WTC11 (cell line): ENCODE measurements around the gene CAV1. TPM values are rescaled to one million over a fixed set of nuclear protein-coding genes. Genes with fewer than 3 reads are reported as not detected.

Experiments
- ATAC-seq: fragments of 200-7000 bp; cut with Tn5 transposase; 2 replicates; pipeline ENCODE4 v1.10.0; 2021; ENCODE audit warnings: mild to moderate bottlenecking, moderate library complexity
- CTCF ChIA-PET: fragments of 300-600 bp; sonication (Branson Sonifier 250); formaldehyde crosslinking; loops from one replicate; lab custom pipeline; 2021; ENCODE audit warnings: antibody characterized with exemption; lab: Charles Lee
- POLR2A ChIA-PET: fragments of 350-600 bp; sonication (Branson Sonifier 250); formaldehyde crosslinking; loops from one replicate; lab custom pipeline; 2021; ENCODE audit warnings: antibody characterized with exemption; lab: Charles Lee
- DNase-seq: peaks from one replicate; pipeline ENCODE4 v3.0.0; 2021; ENCODE audit warnings: low spot score
- H3K27ac Mint-ChIP-seq: 2 replicates; pipeline ENCODE4 v1.8.0; 2021; ENCODE audit warnings: mixed read lengths
- H3K27me3 Mint-ChIP-seq: 2 replicates; pipeline ENCODE4 v1.8.0; 2021; ENCODE audit warnings: low read depth, mild to moderate bottlenecking, moderate library complexity, mixed read lengths
- H3K36me3 Mint-ChIP-seq: 2 replicates; pipeline ENCODE4 v1.8.0; 2021; ENCODE audit warnings: mixed read lengths
- H3K4me1 Mint-ChIP-seq: 2 replicates; pipeline ENCODE4 v1.8.0; 2022; ENCODE audit warnings: mixed read lengths
- H3K4me3 Mint-ChIP-seq: 2 replicates; pipeline ENCODE4 v1.8.0; 2021; ENCODE audit warnings: mild to moderate bottlenecking, moderate library complexity, mixed read lengths
- H3K9me3 Mint-ChIP-seq: 2 replicates; pipeline ENCODE4 v1.8.0; 2021; ENCODE audit warnings: mixed read lengths
- ATF1 ChIP-seq: sonication (generic); formaldehyde crosslinking; IDR thresholded peaks from 2 replicates; pipeline ENCODE4 v1.8.1; 2023; ENCODE audit warnings: mild to moderate bottlenecking, moderate library complexity, missing genetic modification reagents
- ATF6 ChIP-seq: sonication (generic); formaldehyde crosslinking; IDR thresholded peaks from 2 replicates; pipeline ENCODE4 v1.8.1; 2023; ENCODE audit warnings: mild to moderate bottlenecking, missing genetic modification reagents
- FOXJ3 ChIP-seq: sonication (generic); formaldehyde crosslinking; IDR thresholded peaks from 2 replicates; pipeline ENCODE4 v1.9.0; 2021; ENCODE audit warnings: missing genetic modification reagents, mild to moderate bottlenecking, borderline replicate concordance
- SP1 ChIP-seq: sonication (generic); formaldehyde crosslinking; conservative IDR thresholded peaks from 2 replicates; pipeline ENCODE4 v1.8.1; 2022; ENCODE audit warnings: missing genetic modification reagents
- TP53 ChIP-seq: sonication (generic); formaldehyde crosslinking; IDR thresholded peaks from 2 replicates; pipeline ENCODE4 v1.8.1; 2023; ENCODE audit warnings: mild to moderate bottlenecking, missing genetic modification reagents
- USF2 ChIP-seq: sonication (generic); formaldehyde crosslinking; IDR thresholded peaks from 2 replicates; pipeline ENCODE4 v1.8.1; 2023; ENCODE audit warnings: mild to moderate bottlenecking, missing genetic modification reagents, moderate library complexity
- ZNF317 ChIP-seq: sonication (generic); formaldehyde crosslinking; IDR thresholded peaks from 2 replicates; pipeline ENCODE4 v1.8.1; 2023; ENCODE audit warnings: low read depth, mild to moderate bottlenecking, moderate library complexity, missing genetic modification reagents, borderline replicate concordance
- ZNF396 ChIP-seq: fragments of 250-450 bp; sonication (Bioruptor Pico); IDR thresholded peaks from 2 replicates; pipeline ENCODE4 v1.8.0; 2021; ENCODE audit warnings: mild to moderate bottlenecking, moderate library complexity, borderline replicate concordance
- ZNF423 ChIP-seq: fragments of 250-450 bp; sonication (Bioruptor Pico); IDR thresholded peaks from 2 replicates; pipeline ENCODE4 v2.1.2; 2022; ENCODE audit warnings: mild to moderate bottlenecking, moderate library complexity
- ZNF425 ChIP-seq: fragments of 250-450 bp; sonication (Bioruptor Pico); conservative IDR thresholded peaks from 2 replicates; pipeline ENCODE4 v1.9.0; 2021; ENCODE audit warnings: mild to moderate bottlenecking
- total RNA-seq: library from RNA; stranded (reverse); gene quantifications from 3 replicates; pipeline ENCODE4 v1.2.3, GENCODE V29; 2021
- TF ChIP-seq, protein P1 (sequence below): sonication (generic); formaldehyde crosslinking; conservative IDR thresholded peaks from 2 replicates; pipeline ENCODE4 v1.8.1; 2022; ENCODE audit warnings: mild to moderate bottlenecking, missing genetic modification reagents
- TF ChIP-seq, protein P2 (sequence below): sonication (generic); formaldehyde crosslinking; IDR thresholded peaks from 2 replicates; pipeline ENCODE4 v1.8.0; 2022; ENCODE audit warnings: missing genetic modification reagents
- TF ChIP-seq, protein P3 (sequence below): sonication (generic); formaldehyde crosslinking; IDR thresholded peaks from 2 replicates; pipeline ENCODE4 v1.8.1; 2022; ENCODE audit warnings: missing genetic modification reagents, borderline replicate concordance

Gene CAV1
- total RNA-seq, 1 experiment from 2014 or later, result 19.7 TPM

GRCh38 chr7:116532102-116532688 lies 7.4 kb downstream of the CAV1 start (continued):
- no peak for TF ChIP-seq ATF6 (CRISPR knock-in tag)

DNA sequence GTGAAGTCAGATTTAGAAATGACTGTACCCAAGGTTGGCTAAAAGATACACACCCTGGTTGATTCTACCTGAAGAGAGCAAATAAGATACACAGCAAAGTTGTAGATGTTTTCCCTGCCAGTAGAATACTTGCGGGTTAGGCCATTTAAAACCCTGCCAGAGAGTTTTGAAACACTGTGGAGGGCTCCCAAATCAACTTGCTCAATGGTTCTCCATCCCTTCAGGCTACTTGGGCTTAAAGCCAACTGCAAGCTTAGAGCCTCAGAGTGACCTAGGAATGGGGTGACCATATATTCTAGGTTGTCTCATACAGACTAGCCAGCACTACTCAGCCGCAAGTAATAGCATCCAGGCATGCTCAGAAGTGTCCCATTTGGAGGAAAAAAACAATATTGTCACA lies 10.0 kb downstream of the CAV1 start:
- no peak overlapping the region for H3K4me3 Mint-ChIP-seq
- H3K4me1 Mint-ChIP-seq, result peaks cover 5% of the 10 kb centered on the region; the same call in 1 of the 2 replicates
- peaks cover 6% of the 10 kb centered on the region for H3K36me3 Mint-ChIP-seq
- no peak overlapping the region for H3K27ac Mint-ChIP-seq
- POLR2A ChIA-PET, result no interaction called here
- CTCF ChIA-PET, result no interaction called here
- no peak for DNase-seq
- ATAC-seq, result no peak
- TF ChIP-seq ZNF396 (CRISPR knock-in tag), result no peak
- TF ChIP-seq USF2, result no peak
- TF ChIP-seq, protein P1, sequence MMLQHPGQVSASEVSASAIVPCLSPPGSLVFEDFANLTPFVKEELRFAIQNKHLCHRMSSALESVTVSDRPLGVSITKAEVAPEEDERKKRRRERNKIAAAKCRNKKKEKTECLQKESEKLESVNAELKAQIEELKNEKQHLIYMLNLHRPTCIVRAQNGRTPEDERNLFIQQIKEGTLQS, result no peak
- TF ChIP-seq SP1, result no peak
- TF ChIP-seq, protein P2, sequence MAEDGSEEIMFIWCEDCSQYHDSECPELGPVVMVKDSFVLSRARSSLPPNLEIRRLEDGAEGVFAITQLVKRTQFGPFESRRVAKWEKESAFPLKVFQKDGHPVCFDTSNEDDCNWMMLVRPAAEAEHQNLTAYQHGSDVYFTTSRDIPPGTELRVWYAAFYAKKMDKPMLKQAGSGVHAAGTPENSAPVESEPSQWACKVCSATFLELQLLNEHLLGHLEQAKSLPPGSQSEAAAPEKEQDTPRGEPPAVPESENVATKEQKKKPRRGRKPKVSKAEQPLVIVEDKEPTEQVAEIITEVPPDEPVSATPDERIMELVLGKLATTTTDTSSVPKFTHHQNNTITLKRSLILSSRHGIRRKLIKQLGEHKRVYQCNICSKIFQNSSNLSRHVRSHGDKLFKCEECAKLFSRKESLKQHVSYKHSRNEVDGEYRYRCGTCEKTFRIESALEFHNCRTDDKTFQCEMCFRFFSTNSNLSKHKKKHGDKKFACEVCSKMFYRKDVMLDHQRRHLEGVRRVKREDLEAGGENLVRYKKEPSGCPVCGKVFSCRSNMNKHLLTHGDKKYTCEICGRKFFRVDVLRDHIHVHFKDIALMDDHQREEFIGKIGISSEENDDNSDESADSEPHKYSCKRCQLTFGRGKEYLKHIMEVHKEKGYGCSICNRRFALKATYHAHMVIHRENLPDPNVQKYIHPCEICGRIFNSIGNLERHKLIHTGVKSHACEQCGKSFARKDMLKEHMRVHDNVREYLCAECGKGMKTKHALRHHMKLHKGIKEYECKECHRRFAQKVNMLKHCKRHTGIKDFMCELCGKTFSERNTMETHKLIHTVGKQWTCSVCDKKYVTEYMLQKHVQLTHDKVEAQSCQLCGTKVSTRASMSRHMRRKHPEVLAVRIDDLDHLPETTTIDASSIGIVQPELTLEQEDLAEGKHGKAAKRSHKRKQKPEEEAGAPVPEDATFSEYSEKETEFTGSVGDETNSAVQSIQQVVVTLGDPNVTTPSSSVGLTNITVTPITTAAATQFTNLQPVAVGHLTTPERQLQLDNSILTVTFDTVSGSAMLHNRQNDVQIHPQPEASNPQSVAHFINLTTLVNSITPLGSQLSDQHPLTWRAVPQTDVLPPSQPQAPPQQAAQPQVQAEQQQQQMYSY (CRISPR knock-in tag), result no peak
- no peak for TF ChIP-seq ATF1
- TF ChIP-seq, protein P3, sequence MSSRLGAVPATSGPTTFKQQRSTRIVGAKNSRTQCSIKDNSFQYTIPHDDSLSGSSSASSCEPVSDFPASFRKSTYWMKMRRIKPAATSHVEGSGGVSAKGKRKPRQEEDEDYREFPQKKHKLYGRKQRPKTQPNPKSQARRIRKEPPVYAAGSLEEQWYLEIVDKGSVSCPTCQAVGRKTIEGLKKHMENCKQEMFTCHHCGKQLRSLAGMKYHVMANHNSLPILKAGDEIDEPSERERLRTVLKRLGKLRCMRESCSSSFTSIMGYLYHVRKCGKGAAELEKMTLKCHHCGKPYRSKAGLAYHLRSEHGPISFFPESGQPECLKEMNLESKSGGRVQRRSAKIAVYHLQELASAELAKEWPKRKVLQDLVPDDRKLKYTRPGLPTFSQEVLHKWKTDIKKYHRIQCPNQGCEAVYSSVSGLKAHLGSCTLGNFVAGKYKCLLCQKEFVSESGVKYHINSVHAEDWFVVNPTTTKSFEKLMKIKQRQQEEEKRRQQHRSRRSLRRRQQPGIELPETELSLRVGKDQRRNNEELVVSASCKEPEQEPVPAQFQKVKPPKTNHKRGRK (CRISPR knock-in tag), result no peak
- no peak for TF ChIP-seq TP53 (CRISPR knock-in tag)
- no peak for TF ChIP-seq ZNF423 (CRISPR knock-in tag)
- no peak for TF ChIP-seq ZNF425 (CRISPR knock-in tag)
- no peak for TF ChIP-seq FOXJ3 (CRISPR knock-in tag)
- no peaks in the 10 kb centered on the region for H3K27me3 Mint-ChIP-seq
- H3K9me3 Mint-ChIP-seq, result peaks cover 16% of the 10 kb centered on the region

GRCh38 chr7:116535416-116535815 lies 10.6 kb downstream of the CAV1 start:
- Mint-ChIP-seq H3K27me3 (no peaks in the 10 kb centered on the region), H3K4me3 (no peak overlapping the region), H3K36me3 (peaks cover 6% of the 10 kb centered on the region), H3K27ac (no peak overlapping the region)
- ATAC-seq, result no peak
- CTCF ChIA-PET, result interaction anchor here (0.9 kb wide), 1 partner anchor 9 kb away, joined by 3 read pairs; no protein-coding TSS in a partner anchor
- TF ChIP-seq ZNF317 (CRISPR knock-in tag), result no peak
- TF ChIP-seq, all 79 proteins: peak for 0
- Mint-ChIP-seq H3K4me1 (peaks cover 3% of the 10 kb centered on the region; the same call in 1 of the 2 replicates), H3K9me3 (peaks cover 16% of the 10 kb centered on the region)
- POLR2A ChIA-PET, result no interaction called here
- no peak for DNase-seq
